Erythroblast (primary cell): ENCODE data around the gene PROSER3.
A peak's percentile ranks its signal among the peaks of the same experiment; 100 is the strongest.
"Not testable (repeated sequence)": the region's sequence is repeated elsewhere in the genome, so short reads cannot be mapped to it uniquely, and the experiment has no call there.

Experiments
- DNase-seq, 2 experiments: peaks; one replicate each; lab custom pipeline; 2025; lab: John Stamatoyannopoulos, UW
- GATA1 ChIP-seq: IDR thresholded peaks from 2 replicates; pipeline ENCODE4 v1.6.1; 2011; ENCODE audit warnings: low read depth, mild to moderate bottlenecking, control low read depth, low read length, moderate library complexity
- POLR2A ChIP-seq: IDR thresholded peaks from 2 replicates; pipeline ENCODE4 v1.6.1; 2011; ENCODE audit warnings: mild to moderate bottlenecking, low read length

Gene PROSER3

DNA sequence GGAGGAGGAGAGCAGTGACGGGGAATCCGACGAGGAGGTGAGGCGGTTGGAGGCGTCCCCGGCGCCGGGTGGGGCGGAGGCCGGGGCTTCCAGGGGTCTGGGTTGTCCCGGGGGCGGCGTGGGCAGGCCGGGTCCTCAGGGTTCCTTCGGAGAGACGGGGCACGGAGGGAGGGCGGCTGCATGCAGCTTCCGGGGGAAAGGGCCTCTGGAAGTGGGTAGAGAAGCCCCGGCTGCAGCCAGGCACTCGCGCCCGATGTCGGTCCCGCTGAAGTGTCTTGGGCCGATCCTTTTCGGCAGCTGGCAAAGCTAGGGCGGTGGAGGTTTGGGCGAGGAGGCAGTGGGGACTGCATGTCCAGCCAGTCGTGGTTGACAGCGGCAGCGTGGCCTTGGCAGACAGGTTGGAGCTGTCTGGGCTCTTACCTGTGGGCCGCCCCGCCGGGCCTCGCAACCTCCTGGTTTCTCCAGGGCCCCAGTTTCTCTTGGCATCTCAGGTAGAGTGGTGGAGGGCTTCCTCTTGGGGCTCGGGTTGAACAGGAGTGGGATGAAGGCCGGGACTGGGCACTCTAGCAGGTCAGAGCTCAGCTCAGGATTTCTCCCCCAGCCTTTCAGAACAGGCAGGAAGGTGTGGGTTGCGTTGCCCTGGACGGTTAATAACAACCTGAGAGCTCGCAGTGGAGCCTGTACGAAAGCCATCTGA lies 39.5 kb upstream of the PROSER3 start:
- DNase-seq, result peak; percentile 60 to 67

DNA sequence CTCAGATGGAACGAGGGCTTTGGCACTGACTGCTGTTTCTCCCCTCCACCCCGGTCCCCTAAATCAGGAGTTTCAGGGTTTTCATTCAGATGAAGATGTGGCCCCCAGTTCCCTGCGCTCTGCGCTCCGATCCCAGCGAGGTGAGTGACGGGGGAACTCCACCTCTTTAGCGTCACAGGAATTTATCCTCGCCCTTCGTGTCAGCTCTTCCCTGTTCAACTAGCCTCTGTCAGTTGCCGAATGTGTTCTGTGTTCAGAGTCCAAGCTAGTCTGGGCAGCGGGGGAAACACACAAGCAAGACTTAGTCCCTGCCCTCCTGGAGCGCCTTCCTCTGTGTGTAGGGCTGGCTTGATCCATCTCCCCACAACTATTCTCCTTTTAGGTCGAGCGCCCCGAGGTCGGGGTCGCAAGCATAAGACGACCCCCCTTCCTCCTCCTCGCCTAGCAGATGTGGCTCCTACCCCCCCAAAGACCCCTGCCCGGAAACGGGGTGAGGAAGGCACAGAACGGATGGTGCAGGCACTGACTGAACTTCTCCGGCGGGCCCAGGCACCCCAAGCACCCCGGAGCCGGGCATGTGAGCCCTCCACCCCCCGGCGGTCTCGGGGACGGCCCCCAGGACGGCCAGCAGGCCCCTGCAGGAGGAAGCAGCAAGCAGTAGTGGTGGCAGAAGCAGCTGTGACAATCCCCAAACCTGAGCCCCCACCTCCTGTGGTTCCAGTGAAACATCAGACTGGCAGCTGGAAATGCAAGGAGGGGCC lies 38.4 kb upstream of the PROSER3 start:
- DNase-seq, result no peak
- TF ChIP-seq GATA1, result no peak
- TF ChIP-seq POLR2A, result no peak

More for the DNA sequence above, 39.5 kb upstream of the PROSER3 start:
- TF ChIP-seq POLR2A, result no peak
- no peak for TF ChIP-seq GATA1

DNA sequence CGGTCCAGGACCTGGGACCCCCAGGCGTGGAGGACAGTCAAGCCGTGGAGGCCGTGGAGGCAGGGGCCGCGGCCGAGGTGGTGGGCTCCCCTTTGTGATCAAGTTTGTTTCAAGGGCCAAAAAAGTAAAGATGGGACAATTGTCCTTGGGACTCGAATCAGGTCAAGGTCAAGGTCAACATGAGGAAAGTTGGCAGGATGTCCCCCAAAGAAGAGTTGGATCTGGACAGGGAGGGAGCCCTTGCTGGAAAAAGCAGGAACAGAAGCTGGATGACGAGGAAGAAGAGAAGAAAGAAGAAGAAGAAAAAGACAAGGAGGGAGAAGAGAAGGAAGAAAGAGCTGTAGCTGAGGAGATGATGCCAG lies 37.8 kb upstream of the PROSER3 start:
- TF ChIP-seq POLR2A, result no peak
- TF ChIP-seq GATA1, result no peak

DNA sequence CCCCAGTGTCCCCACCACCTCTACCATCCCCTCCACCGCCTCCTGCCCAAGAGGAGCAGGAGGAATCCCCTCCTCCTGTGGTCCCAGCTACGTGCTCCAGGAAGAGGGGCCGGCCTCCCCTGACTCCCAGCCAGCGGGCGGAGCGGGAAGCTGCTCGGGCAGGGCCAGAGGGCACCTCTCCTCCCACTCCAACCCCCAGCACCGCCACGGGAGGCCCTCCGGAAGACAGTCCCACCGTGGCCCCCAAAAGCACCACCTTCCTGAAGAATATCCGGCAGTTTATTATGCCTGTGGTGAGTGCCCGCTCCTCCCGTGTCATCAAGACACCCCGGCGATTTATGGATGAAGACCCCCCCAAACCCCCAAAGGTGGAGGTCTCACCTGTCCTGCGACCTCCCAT lies 37.3 kb upstream of the PROSER3 start:
- no peak for TF ChIP-seq GATA1
- TF ChIP-seq POLR2A, result no peak
- DNase-seq, result no peak

More for the DNA sequence above, 37.8 kb upstream of the PROSER3 start:
- no peak for DNase-seq

DNA sequence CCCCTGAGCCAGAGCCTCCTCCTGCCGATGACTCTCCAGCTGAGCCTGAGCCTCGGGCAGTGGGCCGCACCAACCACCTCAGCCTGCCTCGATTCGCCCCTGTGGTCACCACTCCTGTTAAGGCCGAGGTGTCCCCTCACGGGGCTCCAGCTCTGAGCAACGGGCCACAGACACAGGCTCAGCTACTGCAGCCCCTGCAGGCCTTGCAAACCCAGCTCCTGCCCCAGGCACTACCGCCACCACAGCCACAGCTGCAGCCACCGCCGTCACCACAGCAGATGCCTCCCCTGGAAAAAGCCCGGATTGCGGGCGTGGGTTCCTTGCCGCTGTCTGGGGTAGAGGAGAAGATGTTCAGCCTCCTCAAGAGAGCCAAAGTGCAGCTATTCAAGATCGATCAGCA lies 36.6 kb upstream of the PROSER3 start:
- TF ChIP-seq GATA1, result no peak
- no peak for TF ChIP-seq POLR2A
- no peak for DNase-seq

DNA sequence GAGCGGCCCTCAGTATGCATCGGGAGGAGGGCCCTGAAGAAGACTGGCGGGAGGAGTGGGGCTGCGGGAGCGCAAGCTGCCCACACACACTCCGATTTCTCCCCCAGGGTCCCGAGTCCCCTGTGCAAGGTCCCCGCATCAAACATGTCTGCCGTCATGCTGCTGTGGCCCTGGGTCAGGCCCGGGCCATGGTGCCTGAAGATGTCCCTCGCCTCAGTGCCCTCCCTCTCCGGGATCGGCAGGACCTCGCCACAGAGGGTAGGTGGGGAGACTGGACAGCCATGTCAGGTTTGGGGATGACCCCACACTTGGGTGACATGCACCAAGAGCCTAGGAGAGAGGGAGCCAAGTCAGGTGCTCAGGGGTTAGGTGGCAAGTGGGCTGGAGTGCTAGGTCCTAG lies 35.5 kb upstream of the PROSER3 start:
- DNase-seq, result no peak
- TF ChIP-seq GATA1 (no peak), POLR2A (no peak)

DNA sequence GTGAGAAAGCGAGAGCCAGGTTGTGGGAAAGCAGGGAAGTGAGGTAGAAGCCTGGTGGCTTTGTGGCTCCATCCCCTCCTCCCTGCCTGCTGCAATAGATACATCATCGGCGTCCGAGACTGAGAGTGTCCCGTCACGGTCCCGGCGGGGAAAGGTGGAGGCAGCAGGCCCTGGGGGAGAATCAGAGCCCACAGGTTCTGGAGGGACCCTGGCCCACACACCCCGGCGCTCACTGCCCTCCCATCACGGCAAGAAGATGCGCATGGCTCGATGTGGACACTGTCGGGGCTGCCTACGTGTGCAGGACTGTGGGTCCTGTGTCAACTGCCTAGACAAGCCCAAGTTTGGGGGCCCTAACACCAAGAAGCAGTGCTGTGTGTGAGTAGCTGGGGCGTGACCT lies 35.1 kb upstream of the PROSER3 start:
- no peak for DNase-seq

DNA sequence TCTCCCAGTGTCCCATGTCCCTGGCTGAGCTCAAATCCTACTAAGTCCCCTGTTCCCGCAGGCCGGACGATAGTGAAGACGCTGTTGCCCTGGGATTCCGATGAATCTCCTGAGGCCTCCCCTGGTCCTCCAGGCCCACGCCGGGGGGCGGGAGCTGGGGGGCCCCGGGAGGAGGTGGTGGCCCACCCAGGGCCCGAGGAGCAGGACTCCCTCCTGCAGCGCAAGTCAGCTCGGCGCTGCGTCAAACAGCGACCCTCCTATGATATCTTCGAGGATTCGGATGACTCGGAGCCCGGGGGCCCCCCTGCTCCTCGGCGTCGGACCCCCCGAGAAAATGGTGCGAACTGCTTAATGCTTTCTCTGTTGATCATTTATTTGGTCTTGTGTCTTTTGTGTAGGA lies 34.3 kb upstream of the PROSER3 start:
- TF ChIP-seq POLR2A (no peak), GATA1 (no peak)
- DNase-seq, result no peak

More for the DNA sequence above, 35.1 kb upstream of the PROSER3 start:
- no peak for TF ChIP-seq POLR2A
- no peak for TF ChIP-seq GATA1

DNA sequence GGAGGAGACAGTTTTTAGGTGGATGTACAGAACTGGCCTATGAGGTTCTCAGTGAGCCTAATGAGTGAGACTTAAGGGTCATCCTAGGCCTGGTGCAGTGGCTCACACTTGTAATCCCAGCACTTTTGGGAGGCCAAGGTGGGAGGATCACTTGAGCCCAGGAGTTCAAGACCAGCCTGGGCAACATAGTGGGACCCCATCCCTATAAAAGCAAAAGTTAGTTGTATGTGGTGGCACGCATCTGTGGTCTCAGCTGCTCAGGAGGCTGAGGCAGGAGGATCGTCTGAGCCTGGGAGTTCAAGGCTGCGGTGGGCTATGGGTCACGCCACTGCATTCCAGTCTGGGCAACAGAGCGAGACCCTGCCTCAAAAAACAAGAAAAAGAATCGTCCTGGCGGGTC lies 33.8 kb upstream of the PROSER3 start:
- DNase-seq, result not testable (repeated sequence)

DNA sequence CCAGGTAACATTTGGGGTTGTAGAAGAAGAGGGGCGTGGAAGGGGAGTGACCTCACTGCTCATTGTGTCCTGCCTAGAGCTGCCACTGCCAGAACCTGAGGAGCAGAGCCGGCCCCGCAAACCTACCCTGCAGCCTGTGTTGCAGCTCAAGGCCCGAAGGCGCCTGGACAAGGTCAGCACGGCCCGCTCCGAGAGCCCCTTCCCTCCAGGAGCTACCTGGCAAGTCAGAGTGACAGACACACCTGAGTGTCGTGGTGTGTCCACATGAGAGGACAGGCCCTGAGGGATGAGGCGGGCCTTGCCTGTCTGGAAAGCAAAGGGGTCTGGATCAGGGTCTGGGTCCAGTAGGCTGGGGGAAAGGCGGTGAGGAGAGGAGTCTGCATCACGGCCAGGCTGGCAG lies 33.4 kb upstream of the PROSER3 start:
- DNase-seq, result no peak
- TF ChIP-seq POLR2A (no peak), GATA1 (no peak)

DNA sequence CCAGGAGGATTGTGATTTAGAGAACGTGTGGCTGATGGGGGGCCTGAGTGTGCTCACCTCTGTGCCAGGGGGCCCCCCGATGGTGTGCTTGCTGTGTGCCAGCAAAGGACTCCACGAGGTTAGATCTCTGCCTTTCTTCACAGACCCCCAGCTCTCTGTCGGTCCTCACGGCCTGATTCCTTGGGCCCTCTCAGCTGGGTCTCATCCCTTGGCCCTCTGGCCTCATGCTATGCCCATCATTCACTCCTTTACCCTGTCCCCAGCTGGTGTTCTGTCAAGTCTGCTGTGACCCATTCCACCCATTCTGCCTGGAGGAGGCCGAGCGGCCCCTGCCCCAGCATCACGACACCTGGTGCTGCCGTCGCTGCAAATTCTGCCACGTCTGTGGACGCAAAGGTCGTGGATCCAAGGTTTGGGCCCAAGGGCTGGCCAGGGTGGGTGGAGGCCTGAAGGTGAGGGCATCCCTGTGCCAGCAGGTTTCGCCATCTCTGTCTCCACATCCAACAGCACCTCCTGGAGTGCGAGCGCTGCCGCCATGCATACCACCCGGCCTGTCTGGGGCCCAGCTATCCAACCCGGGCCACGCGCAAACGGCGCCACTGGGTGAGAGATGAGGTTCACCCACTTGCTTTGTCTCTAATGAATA lies 32.6 kb upstream of the PROSER3 start:
- no peak for DNase-seq
- no peak for TF ChIP-seq POLR2A
- TF ChIP-seq GATA1, result no peak

DNA sequence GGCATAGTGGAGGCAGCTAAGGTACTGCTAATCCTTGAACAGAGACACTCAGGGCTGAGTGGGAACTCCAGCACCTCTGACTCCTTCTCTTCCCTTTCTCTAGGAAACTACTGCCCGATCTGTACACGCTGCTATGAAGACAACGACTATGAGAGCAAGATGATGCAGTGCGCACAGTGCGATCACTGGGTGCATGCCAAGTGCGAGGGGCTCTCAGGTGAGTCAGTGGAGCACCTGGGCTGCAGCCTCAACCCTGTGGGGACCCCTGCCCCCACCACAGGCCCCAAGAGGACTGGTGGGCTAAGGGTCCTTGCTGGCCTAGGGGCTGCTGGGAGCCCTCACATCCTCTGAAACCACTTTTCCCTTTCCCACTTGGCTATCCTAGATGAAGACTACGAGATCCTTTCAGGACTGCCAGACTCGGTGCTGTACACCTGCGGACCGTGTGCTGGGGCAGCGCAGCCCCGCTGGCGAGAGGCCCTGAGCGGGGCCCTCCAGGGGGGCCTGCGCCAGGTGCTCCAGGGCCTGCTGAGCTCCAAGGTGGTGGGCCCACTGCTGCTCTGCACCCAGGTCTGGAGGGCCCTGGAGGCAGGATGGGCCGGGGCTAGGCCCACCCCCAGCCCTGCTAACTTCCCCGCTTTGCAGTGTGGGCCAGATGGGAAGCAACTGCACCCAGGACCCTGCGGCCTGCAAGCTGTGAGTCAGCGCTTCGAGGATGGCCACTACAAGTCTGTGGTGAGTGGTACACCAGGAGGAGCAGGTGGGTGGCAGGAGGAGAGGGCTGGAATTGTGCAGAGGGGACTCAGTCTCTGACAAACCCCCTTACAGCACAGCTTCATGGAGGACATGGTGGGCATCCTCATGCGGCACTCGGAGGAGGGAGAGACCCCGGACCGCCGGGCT lies 30.7 kb upstream of the PROSER3 start:
- DNase-seq, result no peak

DNA sequence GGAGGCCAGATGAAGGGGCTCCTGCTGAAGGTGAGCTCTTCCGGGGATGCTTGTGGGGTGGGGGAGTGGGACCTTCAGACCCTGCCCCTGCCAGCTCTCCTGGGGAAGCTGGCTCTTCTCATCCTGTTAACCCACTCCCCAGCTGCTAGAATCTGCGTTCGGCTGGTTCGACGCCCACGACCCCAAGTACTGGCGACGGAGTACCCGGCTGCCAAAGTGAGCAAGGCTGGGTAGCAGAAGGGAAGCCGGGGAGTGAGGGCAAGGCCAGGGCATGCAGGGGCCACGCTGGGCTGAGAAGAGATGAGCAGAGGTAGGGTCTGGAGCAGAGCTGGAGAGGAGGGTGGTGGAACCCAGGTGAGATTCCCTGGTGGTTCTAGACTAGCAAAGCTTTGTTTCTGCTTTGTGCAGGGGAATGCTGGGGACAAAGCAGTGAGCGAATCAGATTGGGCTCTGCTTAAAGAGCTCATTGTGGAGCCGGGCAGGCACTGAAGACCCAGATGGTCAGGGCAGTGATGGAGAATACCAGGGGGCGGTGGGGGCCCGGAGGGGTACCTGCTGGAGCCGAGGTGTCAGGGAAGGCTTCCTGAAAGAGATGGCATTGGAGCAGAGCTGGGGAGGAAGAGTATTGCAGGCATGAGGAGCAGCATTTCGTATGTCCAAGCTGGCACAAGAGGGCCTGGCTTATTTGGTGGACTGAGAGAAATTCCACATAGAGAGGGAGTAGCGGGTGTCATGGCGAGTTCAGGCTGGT lies 29.8 kb upstream of the PROSER3 start:
- no peak for TF ChIP-seq POLR2A
- no peak for TF ChIP-seq GATA1

More for the DNA sequence above, 30.7 kb upstream of the PROSER3 start:
- TF ChIP-seq POLR2A (no peak), GATA1 (no peak)

More for the DNA sequence above, 29.8 kb upstream of the PROSER3 start:
- DNase-seq, result no peak
